ENCODE data around the gene SLC16A5. TPM values are rescaled to one million over a fixed set of nuclear protein-coding genes. Genes with fewer than 3 reads are reported as not detected.
"Not testable (repeated sequence)": the region's sequence is repeated elsewhere in the genome, so short reads cannot be mapped to it uniquely, and the experiment has no call there.

Gene SLC16A5
- total RNA-seq, 4 donors from 2014 or later: 41.1 to 101 (median 62.6) TPM

DNA sequence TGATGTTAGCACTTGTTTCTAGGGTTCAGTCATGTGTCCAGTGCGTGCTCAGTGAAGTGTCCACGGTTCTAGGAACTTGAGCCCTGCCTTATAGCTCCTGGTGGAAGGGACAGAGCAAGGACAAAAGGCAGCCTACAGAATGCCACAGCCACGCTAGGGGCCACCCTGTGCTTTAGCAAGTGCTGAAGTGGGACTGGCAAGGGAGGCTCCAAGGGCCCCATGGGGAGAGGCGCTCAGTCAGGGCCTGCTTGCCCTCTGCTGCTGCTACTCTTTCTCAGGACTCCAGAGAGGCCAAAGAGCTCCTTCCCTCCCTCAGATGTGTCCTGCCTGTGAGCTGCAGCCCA lies 37.0 kb downstream of the SLC16A5 start:
- intact Hi-C loops (cut with DNase I; ENCODE audit: low total_unique reads): no loop called here
- no peak for DNase-seq (ENCODE audit: low spot score in 2 of 2)
- no peak overlapping the region for H3K4me3 ChIP-seq (ENCODE audit: low read depth, poor library complexity, severe bottlenecking)
- 89 to 92% methylated on average over 4 of the region's 4 CpGs for WGBS, 2 donors
- no peak for TF ChIP-seq POLR2A (IDR thresholded peaks at IDR 0.05)
- no peak for TF ChIP-seq CTCF (IDR thresholded peaks at IDR 0.05)

DNA sequence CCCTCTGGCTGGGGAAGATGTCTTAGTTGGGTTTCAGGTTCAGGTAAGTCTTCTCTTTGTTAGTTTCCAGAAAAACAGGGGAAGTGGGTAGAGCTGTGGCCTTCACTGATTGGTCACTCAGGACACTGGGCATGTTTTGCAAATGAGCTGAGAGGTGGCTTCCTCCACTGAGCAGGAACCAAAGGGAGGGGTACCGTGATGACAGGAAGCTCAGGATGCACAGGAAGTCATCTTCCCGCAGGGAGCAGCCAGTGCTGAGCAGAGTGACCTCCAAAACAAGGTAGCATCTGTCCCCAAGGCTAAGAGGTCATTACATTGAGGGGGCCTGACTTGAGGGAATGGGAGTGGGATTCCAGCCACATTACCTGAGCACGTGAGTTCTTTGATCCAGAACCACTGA lies 38.2 kb downstream of the SLC16A5 start:
- 62 to 81% methylated on average over 3 of the region's 3 CpGs for WGBS, 2 donors
- DNase-seq (ENCODE audit: low spot score in 2 of 2): no peak

GRCh38 chr17:75126954-75127353 lies 39.2 kb downstream of the SLC16A5 start:
- H3K4me3 ChIP-seq (ENCODE audit: low read depth, poor library complexity, severe bottlenecking): no peak overlapping the region
- TF ChIP-seq POLR2A (IDR thresholded peaks at IDR 0.05) (no peak), CTCF (IDR thresholded peaks at IDR 0.05) (no peak)
- intact Hi-C loops (cut with DNase I; ENCODE audit: low total_unique reads): no loop called here
- no peak for DNase-seq (ENCODE audit: low spot score in 2 of 2)
- WGBS, 2 donors: 86 to 96% methylated on average over 8 of the region's 8 CpGs

More for the DNA sequence above, 38.2 kb downstream of the SLC16A5 start:
- intact Hi-C loops (cut with DNase I; ENCODE audit: low total_unique reads): no loop called here
- TF ChIP-seq POLR2A (IDR thresholded peaks at IDR 0.05) (no peak), CTCF (IDR thresholded peaks at IDR 0.05) (no peak)
- no peak overlapping the region for H3K4me3 ChIP-seq (ENCODE audit: low read depth, poor library complexity, severe bottlenecking)

- 69 to 75% methylated on average over 5 of the region's 5 CpGs for WGBS, 2 donors
- intact Hi-C loops (cut with DNase I; ENCODE audit: low total_unique reads): not testable (repeated sequence)
Observed at GRCh38 chr17:75127936-75128335, 40.2 kb downstream of the SLC16A5 start.

DNA sequence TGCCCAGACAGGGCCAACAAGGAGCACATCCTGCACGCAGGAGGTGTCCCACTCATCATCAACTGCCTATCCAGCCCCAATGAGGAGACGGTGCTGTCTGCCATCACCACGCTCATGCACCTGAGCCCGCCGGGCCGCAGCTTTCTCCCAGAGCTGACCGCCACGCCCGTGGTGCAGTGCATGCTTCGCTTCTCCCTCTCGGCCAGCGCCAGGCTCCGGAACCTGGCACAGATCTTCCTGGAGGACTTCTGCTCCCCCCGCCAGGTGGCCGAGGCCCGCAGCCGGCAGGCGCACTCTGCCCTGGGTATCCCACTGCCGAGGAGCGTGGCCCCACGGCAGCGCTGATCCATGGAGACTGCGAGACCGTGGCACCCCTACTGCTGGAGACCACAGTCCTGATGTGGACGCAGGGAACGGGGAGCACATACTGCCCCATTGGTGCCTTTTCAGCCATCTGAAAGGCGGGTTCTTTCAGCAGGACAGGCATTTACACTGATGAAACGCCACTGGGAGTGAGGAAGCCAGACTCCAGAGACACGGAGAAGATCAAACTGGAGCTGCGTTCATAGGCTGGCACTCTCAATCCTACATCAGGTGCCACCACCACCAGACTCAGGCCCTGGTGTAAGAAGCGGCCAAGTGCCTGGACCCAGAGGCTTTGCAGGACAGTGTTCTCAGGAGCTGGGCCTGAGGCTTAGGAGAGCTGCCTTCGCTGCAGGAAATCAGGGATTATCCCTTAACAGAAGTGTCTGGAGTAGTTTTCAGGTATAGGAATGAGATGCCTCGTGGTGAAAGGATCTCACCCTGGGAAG lies 41.1 kb downstream of the SLC16A5 start:
- 82 to 87% methylated on average over 31 to 32 of the region's 33 CpGs for WGBS, 2 donors
- TF ChIP-seq CTCF (IDR thresholded peaks at IDR 0.05) (no peak), POLR2A (IDR thresholded peaks at IDR 0.05) (no peak)
- intact Hi-C loops (cut with DNase I; ENCODE audit: low total_unique reads): no loop called here
- no peak for DNase-seq (ENCODE audit: low spot score in 2 of 2)
- H3K4me3 ChIP-seq (ENCODE audit: low read depth, poor library complexity, severe bottlenecking): no peak overlapping the region

More at GRCh38 chr17:75127936-75128335, 40.2 kb downstream of the SLC16A5 start:
- not testable (repeated sequence) for DNase-seq (ENCODE audit: low spot score in 2 of 2); H3K4me3 ChIP-seq (ENCODE audit: low read depth, poor library complexity, severe bottlenecking)

- 80 to 84% methylated on average over 6 to 9 of the region's 9 CpGs for WGBS, 2 donors
- no peak for DNase-seq (ENCODE audit: low spot score in 2 of 2)
- no peak overlapping the region for H3K4me3 ChIP-seq (ENCODE audit: low read depth, poor library complexity, severe bottlenecking)
- TF ChIP-seq POLR2A (IDR thresholded peaks at IDR 0.05) (no peak), CTCF (IDR thresholded peaks at IDR 0.05) (no peak)
- intact Hi-C loops (cut with DNase I; ENCODE audit: low total_unique reads): no loop called here
Observed at GRCh38 chr17:75129576-75129975, 41.8 kb downstream of the SLC16A5 start.
